CD1c-positive myeloid dendritic cell (primary cell): ENCODE data around the gene TATDN2.
"Not testable (repeated sequence)": the region's sequence is repeated elsewhere in the genome, so short reads cannot be mapped to it uniquely, and the experiment has no call there.

Experiments used
- DNase-seq: peaks from one replicate; pipeline ENCODE4 v3.0.0-alpha.2; 2016; ENCODE audit errors: extremely low spot score

Gene TATDN2

DNA sequence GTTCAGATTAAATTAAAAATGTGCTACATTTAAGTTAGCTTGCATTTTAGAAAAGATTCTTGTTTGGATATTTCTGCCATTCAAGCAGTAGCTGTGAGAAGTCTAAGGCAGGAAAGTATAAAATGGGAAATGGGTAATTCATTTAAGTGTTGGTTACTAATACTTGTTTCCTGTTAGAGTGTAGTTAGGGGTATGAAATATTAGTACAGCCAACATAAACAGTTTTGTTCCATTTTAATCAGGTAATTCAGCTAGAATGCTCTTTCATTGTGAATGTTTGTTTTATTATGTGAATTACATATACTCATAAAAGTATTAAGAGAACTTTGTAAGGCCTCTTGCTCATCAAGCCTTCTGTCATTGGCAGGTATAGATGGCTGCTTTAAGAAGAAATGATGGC lies 19.9 kb downstream of the TATDN2 start:
- no peak for DNase-seq

DNA sequence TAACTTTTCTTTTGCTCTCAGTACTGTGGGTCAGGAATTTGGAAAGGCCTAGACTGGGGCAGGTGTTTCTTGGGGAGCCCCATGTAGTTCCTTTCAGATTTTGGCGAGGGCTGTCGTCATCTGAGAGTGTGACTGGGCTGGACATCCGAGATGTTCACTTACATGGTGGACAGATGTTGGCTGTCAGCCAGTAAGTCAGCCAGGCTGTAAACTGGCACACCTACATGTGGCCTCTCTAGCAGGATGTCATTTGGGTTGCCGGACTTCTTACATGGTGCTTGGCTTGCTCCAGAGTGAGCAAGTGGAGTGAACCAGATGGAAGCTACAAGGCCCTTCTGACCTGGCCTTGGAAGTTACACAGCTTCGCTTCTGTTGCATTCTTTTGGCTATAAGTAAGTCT lies 20.7 kb downstream of the TATDN2 start:
- DNase-seq, result no peak

DNA sequence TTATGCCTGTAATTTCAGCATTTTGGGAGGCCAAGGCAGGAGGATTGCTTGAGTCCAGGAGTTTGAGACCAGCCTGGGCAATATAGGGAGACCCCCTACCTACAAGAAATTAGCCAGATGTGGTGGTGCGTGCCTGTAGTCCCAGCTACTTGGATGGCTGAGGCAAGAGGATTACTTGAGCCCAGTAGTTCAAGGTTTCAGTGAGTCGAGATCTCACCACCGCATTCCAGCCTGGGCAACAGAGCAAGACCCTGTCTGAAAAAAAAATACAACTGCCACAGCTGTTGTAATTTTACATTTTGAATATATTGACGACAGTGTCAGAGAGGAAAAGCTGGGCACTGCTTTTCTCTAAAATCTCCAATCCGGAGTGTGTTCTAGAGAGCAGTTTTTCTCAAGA lies 21.2 kb downstream of the TATDN2 start:
- DNase-seq, result no peak

DNA sequence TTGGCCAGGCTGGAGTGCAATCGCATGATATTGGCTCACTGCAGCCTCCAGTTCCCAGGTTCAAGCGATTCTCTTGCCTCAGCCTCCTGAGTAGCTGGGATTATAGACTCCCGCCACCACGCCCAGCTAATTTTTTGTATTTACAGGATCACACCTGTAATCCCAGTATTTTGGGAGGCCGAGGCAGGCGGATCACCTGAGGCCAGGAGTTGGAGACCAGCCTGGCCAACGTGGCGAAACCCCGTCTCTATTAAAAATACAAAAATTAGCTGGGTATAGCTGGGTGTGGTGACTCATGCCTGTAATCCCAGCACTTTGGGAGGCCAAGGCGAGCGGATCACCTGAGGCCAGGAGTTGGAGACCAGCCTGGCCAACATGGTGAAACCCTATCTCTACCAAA lies 24.2 kb downstream of the TATDN2 start:
- not testable (repeated sequence) for DNase-seq

DNA sequence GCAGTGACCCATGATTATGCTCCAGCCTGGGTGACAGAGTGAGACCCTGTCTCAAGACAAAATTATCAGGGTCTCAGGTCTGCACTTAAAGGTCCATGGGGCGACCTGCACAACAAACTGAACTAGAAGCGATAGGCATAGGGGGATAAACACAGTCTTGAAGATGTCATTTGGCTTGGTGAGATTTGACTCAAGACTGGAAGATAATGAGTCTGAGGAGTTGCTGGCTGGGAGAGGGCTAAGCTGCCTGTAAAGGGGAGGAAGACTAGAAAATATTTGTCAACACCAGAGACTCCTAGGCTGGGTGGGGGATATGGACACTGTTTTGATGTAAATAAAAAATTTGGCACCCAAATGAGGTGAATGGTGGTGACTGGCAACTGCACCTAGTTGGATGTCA lies 24.7 kb downstream of the TATDN2 start:
- no peak for DNase-seq

DNA sequence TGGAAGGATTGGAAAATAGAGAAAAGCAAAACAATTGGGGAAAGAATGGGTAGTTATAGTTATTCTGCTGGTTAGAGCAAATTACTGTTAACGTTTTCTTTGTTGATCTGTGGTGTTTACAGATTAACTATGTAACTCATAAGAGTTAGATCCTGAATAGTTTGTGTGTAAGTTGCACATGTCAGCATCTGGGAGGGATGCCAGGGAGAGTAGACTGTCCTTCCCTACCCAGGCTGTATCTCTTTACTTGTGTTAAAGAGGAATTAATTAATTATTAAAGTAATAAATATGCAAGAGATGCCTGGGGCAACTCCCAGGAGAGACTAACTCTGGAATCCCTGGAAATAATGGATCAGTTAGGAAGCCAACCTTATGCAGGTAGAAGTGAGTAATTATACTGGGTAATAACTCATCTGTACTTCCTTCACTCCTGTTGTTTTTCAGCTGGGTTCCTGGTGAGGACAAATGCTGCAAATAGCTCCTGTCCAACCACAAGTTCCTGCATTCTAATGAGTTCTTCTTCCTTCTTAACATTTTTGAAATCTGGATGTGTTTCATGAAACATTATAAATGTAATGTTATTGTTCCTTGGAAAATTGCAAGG lies 25.5 kb downstream of the TATDN2 start:
- DNase-seq, result no peak

DNA sequence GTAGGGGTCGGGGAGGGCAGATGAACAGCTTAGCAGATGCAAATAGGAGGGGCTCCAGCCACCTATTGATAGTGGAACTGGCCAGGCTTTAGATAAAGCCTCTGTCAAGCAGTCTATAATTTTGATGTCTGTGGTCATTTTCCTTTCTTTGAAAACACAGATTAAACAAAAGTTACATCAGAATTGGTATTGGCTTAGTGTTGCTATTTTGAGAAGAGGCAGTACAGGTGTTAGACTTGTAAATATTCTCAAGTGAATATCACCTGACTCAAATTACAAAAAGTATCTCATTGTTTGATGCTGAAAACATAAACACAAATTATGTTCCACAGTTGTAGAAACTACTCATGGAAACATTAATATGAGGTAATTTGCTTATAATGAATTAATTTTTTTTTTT lies 26.3 kb downstream of the TATDN2 start:
- DNase-seq, result no peak

DNA sequence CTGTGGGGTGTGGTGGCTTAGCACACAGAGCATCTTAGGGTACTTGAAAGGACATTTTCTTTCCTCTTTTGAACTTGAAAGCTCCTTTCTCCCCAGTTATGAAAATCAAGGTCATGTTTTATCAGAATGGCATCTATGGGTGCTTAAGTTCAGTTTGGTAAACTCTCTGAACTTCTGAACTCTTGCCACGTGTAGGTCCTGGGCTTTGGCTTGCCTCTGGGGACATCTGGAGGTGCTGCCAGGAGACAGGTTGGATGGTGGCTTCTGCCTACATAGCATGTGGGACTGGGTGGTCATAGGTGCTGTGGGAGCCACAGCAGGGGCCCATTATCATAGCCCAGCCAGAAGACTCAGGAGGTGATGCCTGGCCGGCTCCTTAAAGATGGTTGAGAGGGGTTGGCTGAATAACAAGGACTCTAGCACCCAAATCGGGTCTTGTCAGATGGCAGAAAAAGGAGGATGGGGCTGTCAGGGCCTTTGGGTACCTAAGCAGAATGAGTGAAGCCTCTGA lies 28.9 kb downstream of the TATDN2 start:
- no peak for DNase-seq

DNA sequence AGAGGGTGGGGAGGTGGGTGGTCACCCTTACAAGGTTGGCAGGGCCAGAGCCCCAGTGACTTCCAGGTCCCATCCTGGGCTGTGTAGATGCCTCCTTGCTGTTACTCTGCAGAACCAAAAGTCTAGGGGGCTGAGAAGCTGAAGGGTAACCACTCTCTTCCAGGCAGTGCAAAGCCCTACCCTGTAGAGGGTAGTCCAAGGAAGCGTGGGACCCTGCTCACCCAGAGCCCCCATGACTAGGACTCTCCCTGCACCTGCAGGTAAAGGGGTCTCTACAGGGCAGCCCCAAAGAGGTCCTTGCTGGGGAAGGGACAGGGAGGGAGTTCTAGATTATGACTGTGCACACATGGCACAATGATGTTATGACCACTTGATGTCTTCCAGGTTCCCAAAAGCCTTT lies 30.2 kb downstream of the TATDN2 start:
- no peak for DNase-seq

DNA sequence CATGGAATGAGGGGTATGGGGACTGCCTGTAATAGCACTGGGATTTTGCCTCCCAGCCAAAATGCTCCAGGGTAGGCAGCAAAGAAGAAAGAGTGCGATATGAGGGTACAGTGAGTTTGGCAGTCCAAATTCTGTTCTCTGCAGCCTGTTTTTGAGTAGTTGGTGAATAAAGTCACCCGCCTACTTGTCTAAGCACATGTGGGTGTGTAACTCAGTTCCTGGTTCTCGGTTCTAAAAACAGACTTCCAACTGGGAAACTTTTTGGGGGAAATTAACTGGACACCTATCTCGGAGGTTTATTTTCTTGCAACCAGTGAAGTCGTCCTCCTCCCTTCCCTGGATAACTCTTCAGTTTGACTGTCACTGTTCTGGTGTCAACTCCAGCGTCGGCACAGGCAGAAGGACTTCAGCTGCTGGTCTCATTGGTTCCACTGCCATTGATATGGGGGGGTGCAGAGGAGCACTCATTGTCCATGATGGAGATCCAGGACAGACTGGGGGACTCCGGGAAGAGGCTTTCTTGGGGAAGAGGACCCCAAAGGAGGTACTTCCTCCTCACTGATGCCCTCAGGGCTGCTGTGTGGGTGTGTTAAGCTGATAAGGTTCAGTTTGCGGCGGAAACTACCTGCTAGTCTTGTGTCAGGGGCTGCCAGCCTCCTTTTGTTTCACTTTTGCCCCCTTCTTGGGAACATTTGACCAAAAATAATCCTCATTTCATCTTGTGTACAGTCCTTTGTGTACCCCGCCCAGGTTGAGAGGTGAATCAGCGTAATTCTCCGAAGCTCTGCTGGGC lies 31.3 kb downstream of the TATDN2 start:
- DNase-seq, result peak; percentile 31

DNA sequence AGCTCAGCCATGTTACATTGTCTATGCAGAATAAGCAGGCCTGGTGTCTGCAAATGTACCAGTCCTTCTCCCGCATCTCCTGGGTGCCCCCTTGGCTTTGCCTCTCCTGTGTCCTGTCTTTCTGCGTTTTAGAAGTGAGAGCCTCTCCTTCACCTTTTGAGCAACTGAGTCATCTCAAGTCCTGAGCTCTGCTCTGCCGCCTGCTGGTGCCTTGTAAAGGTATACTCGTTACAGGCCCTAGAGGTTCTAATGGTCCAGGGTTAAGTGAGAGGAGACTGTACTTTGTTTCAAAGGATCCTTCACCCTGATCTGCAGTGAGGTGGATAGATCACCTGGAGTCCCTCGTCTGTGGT lies 31.9 kb downstream of the TATDN2 start:
- no peak for DNase-seq

DNA sequence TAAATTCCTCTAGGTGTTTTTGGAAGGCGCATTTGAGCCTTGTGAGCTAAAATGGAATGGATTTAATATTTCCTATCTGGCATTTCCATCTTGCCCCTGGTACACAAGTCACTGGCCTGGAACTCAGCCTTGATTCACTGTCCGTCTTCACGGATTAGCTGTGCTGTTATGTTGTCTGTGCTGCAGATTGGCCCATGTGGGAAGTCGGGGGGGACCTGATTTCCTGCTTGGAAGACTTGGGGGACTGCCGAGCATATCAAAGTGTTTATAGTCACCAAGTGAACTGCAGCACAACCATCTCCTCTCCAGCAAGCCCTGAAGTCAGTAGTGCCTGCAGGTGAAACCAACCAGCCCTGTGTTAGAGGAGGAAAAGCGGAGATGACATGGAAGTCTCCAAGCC lies 32.3 kb downstream of the TATDN2 start:
- no peak for DNase-seq

DNA sequence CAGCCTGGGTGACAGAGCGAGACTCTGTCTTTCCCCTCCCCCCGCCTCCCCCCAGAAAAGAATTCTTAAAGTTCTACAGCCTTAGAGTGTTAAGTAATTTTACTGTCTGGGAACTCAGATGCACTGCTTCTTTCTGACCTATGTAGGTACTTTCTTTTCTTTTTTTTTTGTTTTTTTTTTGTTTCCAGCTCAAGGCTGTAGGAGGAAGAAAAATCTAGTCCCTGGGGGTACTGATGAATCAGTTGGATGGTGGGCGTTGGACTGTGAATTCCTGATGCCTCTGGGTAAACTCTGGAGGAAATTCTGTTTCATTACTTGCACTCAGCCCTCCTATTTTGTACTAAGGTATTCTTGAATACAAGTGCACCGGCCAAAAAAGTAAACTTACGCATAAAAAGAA lies 33.7 kb downstream of the TATDN2 start:
- no peak for DNase-seq

DNA sequence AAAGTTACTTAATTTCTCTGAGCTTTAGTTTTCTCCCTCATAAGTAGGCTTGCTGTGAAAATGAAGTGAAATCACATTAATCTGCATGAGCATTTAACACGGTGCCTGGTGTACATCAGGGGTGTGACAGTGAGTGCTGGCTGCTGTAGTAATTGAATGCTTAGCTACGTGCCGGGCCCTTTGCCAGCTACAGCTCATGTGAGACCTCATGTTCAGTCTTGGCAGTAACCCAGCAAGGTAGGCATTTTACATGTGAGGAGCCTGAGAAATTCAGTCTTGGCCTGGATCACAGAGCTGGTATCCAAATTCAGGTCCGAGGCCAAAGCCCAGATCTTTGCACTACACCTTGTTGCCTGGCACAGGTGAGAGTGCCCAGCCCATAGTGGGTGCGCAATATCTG lies 35.4 kb downstream of the TATDN2 start:
- no peak for DNase-seq

DNA sequence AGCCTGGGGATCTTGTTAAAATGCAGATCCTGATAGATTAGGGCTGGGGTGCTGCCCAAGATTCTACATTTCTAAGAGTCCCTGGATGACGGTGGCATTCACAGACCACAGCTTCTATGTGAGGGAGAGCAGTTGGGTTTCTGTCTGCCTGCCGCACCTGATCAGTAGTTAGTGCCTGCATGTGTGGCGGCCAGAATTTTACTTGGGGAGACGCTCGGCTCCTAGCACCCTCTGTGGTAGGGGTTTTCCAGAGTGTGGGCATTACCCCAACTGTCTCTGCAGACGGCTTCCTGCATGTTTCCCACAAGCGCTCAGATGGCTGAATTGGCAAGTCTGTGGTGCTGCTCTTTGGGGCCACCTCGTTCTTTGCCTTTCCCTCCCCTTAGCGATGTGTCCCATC lies 36.2 kb downstream of the TATDN2 start:
- no peak for DNase-seq

DNA sequence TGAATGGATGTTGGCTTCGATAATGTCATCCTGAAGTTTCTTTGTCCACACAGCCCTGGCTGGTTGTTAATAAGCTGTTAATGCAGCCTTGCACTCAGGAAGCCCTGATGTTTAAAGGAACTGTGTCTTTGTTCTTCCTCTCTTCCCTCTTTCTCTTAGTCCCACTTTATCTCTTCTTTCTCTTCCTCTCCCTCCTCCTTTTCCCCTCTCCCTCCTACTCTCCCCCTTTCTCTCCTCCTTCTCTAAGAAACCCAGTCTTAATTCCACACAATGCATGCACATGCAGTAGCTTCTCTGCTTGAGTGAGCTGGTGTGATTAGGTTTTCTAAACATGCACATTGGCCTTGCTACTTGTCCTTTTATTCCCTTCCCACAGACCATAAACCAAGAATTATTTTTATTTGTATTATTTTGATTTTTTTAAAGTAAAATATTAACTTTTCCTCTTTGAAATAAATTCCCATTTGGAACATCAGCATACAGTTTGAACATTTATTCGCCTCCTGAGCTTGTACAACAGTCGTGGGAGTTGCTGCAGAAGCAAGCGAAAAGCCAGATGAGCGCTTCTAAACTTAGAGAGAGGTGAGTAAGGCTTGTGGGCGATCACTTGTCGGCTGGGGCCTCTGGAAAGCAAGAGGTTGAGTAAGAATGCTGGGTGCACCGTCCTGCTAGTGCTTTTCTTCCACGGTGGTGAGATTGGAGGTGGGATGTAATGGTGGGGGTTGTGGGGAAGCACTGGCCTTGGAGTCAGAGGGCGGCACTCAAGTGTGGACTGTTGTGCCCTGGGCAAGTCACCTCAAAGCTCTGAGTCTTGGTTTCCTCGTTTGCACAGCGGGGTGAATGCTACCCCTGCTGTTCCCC lies 37.2 kb downstream of the TATDN2 start:
- no peak for DNase-seq

DNA sequence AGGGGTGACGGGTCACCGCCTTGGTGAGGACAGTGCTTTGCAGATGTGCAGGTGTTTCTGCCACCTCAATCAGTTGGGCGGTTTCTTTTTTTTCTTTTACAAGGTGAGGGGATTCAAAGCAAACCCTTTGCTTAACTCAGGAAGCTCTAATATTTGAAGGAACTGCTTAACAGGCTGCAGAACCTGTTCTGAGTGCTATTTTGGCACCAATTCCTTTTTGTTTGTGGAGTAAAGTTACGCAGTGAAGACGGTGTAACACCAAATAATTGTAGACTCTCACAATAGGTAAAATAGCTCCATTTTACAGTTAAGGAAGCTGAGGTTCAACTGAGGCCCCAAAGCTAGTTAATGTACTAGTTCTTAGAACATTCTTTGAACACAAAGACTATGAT lies 37.9 kb downstream of the TATDN2 start:
- DNase-seq, result no peak

DNA sequence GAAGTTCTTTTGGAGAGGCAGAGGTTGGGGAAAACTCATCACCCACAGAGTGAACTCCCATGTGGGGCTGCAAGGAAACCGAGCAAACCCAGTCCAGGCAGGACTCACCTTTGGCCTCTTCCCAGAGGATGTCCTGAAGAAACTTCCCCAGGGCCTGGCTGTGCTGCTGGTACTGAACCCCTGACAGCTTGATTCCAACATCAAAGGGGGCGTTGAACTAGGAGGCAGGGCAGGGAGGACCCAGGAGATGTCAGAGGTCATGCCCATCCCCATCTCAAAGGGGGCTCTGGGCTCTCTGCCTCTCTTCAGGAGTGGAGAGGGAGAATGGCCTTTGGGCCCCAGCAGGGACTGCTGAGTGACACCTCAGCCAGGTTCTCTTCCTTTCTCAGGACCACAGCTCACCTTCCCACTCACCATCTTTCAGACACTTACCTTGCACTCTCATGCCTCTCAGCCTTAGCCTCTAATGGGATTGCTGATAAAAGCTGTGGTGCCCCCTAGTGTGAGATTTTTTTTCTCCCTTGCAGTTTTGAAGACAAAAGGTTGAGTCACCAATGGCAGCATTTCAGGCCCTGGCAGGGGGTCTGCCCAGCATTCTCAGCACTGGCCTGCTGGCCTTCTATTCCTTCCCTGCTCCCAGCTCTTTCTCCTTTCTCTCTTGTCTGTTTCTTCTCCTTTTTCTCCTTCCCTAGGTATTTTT lies 38.5 kb downstream of the TATDN2 start:
- peak; percentile 57 for DNase-seq

DNA sequence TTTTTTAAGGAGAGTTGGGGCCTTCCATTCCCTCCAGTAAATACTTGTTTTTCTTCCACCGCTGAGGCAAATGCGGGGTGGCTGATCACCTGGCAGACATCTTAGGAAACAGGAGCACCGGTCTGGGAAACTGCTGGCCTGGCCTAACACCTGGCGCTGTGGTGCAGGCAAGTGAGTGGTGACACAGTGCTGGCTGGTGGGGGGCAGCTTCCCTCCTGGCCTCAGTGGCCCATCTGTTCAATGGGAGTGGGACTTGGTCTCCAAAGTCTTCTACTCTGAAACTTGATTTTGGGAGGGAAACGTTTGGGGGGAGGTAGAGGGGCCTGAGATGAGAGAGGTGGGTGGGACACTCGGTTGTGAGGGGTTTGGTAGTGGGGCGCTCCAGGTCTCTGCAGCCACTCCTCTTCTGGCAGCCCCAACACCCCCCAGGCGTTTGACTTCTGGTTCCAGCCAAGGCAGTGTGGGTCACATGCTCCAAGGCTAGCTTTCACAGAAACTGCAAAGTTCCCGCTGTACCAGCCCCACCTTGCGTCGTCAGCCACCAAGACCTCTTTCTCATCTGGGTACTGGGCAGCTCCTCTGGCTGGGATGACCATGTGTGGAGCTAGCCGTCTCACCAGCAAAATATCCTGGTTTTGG lies 39.8 kb downstream of the TATDN2 start:
- no peak for DNase-seq

DNA sequence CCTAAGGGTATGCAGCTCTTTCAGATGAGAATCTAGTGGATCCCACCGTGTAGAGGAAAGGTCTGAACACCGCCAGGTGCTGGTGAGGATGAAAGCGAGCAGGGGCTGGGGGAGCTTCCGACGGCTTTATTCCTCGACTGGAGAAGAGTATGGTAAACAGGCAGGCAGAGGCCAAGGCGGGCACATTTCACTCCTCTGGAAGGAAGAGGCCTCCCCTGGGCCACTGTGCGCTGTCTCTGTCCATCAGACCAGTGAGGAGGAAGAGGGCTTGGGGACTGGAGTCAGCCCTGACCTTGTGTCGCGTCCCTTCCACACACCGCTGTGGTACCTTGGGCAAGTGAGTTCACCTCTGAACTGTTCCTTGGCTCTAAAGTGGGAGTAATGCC lies 40.3 kb downstream of the TATDN2 start:
- no peak for DNase-seq

DNA sequence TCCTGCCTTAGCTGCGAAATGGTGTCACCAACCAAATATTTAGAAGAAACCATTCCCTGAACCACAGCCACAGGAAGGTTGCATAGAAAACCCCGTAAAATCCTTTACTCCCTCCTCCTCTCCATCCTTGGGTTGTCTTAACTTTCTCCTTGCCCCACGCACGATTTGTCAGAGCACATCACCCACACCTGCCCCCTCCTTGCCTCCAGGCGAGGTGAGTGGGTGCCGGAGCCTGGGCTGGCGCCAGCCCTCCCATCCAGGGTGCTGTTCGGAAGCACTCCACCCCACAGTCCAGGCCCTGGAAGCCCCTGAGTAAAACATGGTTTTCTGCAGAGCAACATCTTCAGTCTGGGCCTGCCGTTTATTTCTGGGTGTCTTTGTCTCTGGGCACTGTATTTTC lies 40.8 kb downstream of the TATDN2 start:
- no peak for DNase-seq
